Lower leg skin (tissue), 4 donors: ENCODE measurements around the gene EML4. TPM values are rescaled to one million over a fixed set of nuclear protein-coding genes. Genes with fewer than 3 reads are reported as not detected.

ENCODE experiments used
- DNase-seq, 2 donors: peaks; one replicate each; pipeline ENCODE4 v3.0.0-alpha.2; 2019; ENCODE audit warnings: low spot score in 2 of 2
- H3K4me3 ChIP-seq: fragments of 200-600 bp; sonication (generic); 2 replicates; pipeline ENCODE4 v1.5.1; 2017; ENCODE audit warnings: mild to moderate bottlenecking, low read depth; ENCODE audit not compliant: poor library complexity, severe bottlenecking
- CTCF ChIP-seq, 3 donors: fragments of 450-650 bp; IDR thresholded peaks; one replicate each; pipeline ENCODE4 v1.5.1; 2016; ENCODE audit warnings: antibody characterized with exemption in 3 of 3, mild to moderate bottlenecking in 3 of 3, moderate library complexity in 2 of 3
- POLR2A ChIP-seq, 2 donors: fragments of 450-650 bp; IDR thresholded peaks; one replicate each; pipeline ENCODE4 v1.6.1; 2016 to 2017; ENCODE audit warnings: antibody characterized with exemption in 2 of 2, mild to moderate bottlenecking in 1 of 2, moderate library complexity in 1 of 2
- WGBS, 2 donors: methylation state at CpG; one replicate each; pipeline ENCODE4 v1.1.5; 2018; 5-methylcytosine and 5-hydroxymethylcytosine counted together
- intact Hi-C: fragments of 100-400 bp; cut with DNase I; formaldehyde crosslinking; loops from one replicate; pipeline ENCODE4 v1.15.0; 2023; ENCODE audit warnings: low total_unique reads
- total RNA-seq, 4 donors: library from RNA; depleted of rRNA; stranded (reverse); fragments of >200 nt; gene quantifications; one replicate each; pipeline ENCODE4 v1.1.0, GENCODE V29; 2016

The EML4 gene
- total RNA-seq, 4 donors from 2014 or later: 29.5 to 37.4 (median 33.6) TPM

GRCh38 chr2:42193722-42194187, 24.6 kb downstream of the EML4 start:
- no peak for DNase-seq
- no peak for TF ChIP-seq CTCF (IDR thresholded peaks at IDR 0.05)
- H3K4me3 ChIP-seq: no peak overlapping the region
- intact Hi-C loops: no loop called here

DNA sequence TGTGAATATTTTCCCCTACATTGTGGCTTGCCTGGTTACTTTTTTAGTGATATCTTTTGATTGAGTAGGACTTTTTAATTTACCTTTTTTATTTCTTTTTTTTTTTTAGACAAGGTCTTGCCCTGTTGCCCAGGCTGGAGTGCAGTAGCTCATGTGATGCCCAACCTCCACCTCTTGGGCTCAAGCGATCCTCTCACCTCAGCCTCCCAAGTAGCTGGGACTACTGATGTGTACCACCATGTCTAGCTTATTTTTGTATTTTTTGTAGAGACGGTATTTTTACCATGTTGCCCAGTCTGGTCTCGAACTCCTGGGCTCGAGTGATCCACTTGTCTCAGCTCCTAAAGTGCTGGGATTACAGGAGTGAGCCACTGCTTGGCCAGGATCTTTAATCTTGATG, 25.3 kb downstream of the EML4 start:
- no peak overlapping the region for H3K4me3 ChIP-seq
- intact Hi-C loops: no loop called here
- TF ChIP-seq CTCF (IDR thresholded peaks at IDR 0.05) (no peak), POLR2A (IDR thresholded peaks at IDR 0.05) (no peak)
- DNase-seq: no peak
- 94 to 98% methylated on average over 4 of the region's 4 CpGs for WGBS, 2 donors

- no peak for TF ChIP-seq POLR2A (IDR thresholded peaks at IDR 0.05)
- no peak for TF ChIP-seq CTCF (IDR thresholded peaks at IDR 0.05)
- no peak for DNase-seq
- intact Hi-C loops: no loop called here
- H3K4me3 ChIP-seq: no peak overlapping the region
These were observed 26.4 kb downstream of the EML4 start for GRCh38 chr2:42195559-42195958.

GRCh38 chr2:42196070-42196402, 26.9 kb downstream of the EML4 start:
- TF ChIP-seq POLR2A (IDR thresholded peaks at IDR 0.05) (no peak), CTCF (IDR thresholded peaks at IDR 0.05) (no peak)
- 97% methylated on average over 2 of the region's 2 CpGs for WGBS, 2 donors
- intact Hi-C loops: no loop called here
- DNase-seq: no peak
- H3K4me3 ChIP-seq: no peak overlapping the region

DNA sequence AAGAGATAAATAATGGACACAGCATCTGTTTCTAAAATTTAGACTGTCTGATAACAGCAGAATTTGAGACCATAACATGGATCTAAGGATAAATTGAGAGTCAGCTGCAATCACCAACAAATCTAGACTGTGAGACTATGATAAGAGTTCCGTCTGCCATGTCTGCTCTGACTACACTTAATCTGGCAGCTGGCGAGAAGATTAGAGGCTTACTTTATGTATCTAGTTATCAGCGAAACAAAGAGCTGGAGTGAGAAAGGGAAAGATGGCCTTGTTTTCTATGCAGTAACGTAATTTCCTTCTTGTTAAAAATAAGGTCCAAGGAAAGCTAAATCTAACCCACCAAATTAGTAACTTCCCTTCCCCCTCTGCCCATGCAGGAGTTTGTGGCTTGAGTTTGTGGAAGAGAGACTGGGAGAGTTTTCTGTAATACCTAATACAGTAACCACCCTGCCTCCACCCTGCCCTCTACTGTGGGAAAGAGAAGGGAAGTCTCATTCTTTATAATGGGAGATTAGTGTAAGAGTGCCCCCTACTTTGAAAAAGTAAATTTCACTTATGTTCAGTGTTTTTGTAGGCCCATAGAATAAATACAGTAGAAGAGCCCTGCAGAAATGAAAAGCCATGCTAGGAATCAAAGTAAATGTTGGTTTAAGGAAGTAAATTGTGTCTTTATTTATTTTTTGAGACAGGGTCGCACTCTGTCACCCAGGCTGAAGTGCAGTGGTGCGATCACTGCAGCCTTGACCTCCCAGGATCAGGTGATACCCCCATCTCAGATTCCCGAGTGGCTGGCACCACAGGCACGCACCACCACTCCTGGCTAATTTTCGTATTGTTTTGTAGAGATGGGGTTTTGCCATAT, 27.5 kb downstream of the EML4 start:
- H3K4me3 ChIP-seq: no peak overlapping the region
- intact Hi-C loops: no loop called here
- no peak for TF ChIP-seq CTCF (IDR thresholded peaks at IDR 0.05)
- no peak for TF ChIP-seq POLR2A (IDR thresholded peaks at IDR 0.05)
- 90 to 92% methylated on average over 9 of the region's 9 CpGs for WGBS, 2 donors
- DNase-seq: peak in 1 of 2 donors; percentile 31

DNA sequence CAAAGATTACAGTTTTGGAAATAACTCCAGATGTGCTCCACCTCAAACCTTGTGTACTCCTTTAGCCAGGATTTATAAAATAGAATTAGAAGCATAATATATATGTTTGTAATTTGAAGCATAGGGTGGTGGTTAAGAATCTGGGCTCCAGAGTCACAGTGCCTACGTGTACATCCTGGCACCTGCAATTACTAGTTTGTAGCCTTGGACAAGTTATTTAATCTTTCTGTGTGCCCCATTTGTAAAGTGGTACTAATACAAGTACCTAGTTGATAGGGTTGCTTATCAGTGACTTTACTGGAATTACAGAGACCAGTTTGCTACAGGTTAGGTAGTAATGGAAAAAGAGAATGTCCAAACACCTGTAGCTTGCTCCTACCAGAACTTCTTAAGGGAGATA, 28.6 kb downstream of the EML4 start:
- 26 to 68% methylated on average over 1 of the region's 1 CpG for WGBS, 2 donors
- no peak for DNase-seq

More for the DNA sequence above, 28.6 kb downstream of the EML4 start:
- no peak for TF ChIP-seq POLR2A (IDR thresholded peaks at IDR 0.05)
- TF ChIP-seq CTCF (IDR thresholded peaks at IDR 0.05): no peak
- intact Hi-C loops: no loop called here
- no peak overlapping the region for H3K4me3 ChIP-seq
